Kidney (tissue), 14 donors: ENCODE results near the gene MEI4. TPM values are rescaled to one million over a fixed set of nuclear protein-coding genes. Genes with fewer than 3 reads are reported as not detected.
"Not testable (repeated sequence)": the region's sequence is repeated elsewhere in the genome, so short reads cannot be mapped to it uniquely, and the experiment has no call there.

Source experiments
- DNase-seq, 5 donors: peaks; one replicate each; pipeline ENCODE4 v3.0.0-alpha.2; 2013 to 2020
- FAIRE-seq: peaks from 2 replicates; lab custom pipeline; 2012; peaks lifted over from hg19 to GRCh38; lab: Jason Lieb, UNC
- H3K27ac ChIP-seq, 2 donors: one replicate each; pipeline ENCODE4 v1.7.0; 2013; ENCODE audit warnings: low read depth in 2 of 2, low read length in 2 of 2, inconsistent platforms in 1 of 2
- H3K27me3 ChIP-seq: one replicate; pipeline ENCODE4 v1.7.1; 2013; ENCODE audit warnings: low read length, inconsistent platforms; ENCODE audit not compliant: control insufficient read depth, insufficient read depth
- H3K36me3 ChIP-seq, 3 donors: one replicate each; pipeline versions ENCODE4 v1.7.0 to v1.7.1; 2013; ENCODE audit warnings: low read length in 3 of 3, control low read depth in 1 of 3, inconsistent platforms in 1 of 3; ENCODE audit not compliant: insufficient read depth in 3 of 3, control insufficient read depth in 2 of 3
- H3K4me1 ChIP-seq, 3 donors: one replicate each; pipeline versions ENCODE4 v1.7.0 to v1.7.1; 2013; ENCODE audit warnings: low read length in 3 of 3, inconsistent platforms in 1 of 3, low read depth in 1 of 3; ENCODE audit not compliant: control insufficient read depth in 2 of 3, insufficient read depth in 2 of 3
- H3K4me3 ChIP-seq, 3 donors: one replicate each; pipeline versions ENCODE4 v1.7.0 to v1.8.1; 2013; ENCODE audit warnings: low read length in 3 of 3, control low read depth in 1 of 3, inconsistent platforms in 1 of 3
- H3K9ac ChIP-seq, 3 donors: one replicate each; pipeline versions ENCODE4 v1.7.0 to v1.7.1; 2013; ENCODE audit warnings: low read length in 3 of 3, control low read depth in 1 of 3, inconsistent platforms in 1 of 3
- H3K9me3 ChIP-seq, 3 donors: one replicate each; pipeline versions ENCODE4 v1.7.0 to v1.7.1; 2013; ENCODE audit warnings: low read length in 3 of 3, control low read depth in 1 of 3, inconsistent platforms in 1 of 3; ENCODE audit not compliant: control insufficient read depth in 2 of 3, insufficient read depth in 1 of 3
- intact Hi-C: fragments of 100-400 bp; cut with DNase I; formaldehyde crosslinking; loops from one replicate; pipeline ENCODE4 v1.11.1; 2022
- polyA plus RNA-seq: library from polyadenylated mRNA; stranded (reverse); fragments of 350-450 nt; fragmentation: Illumina TruSeq; extraction: RNeasy Lipid Tissue Mini Kit (QIAGEN cat#74804); gene quantifications from one replicate; pipeline ENCODE4 v1.2.3, GENCODE V29; 2014; ENCODE audit warnings: low read depth, low replicate concordance; ENCODE audit not compliant: insufficient read depth
- total RNA-seq: library from RNA; stranded (reverse); fragmentation: NEBNext Ultra II Directional; extraction: Animal tissue kit (Norgen Biotek cat#: 25700); gene quantifications from one replicate; pipeline ENCODE4 v1.2.1, GENCODE V29; 2021
- TF ChIP-seq, protein P1 (sequence below): IDR thresholded peaks from 3 replicates; pipeline ENCODE4 v1.5.1; 2012; ENCODE audit warnings: mild to moderate bottlenecking, moderate library complexity, borderline replicate concordance; ENCODE audit not compliant: insufficient read depth; ENCODE audit errors: extremely low read depth
- donor health status: control.
- donor health status: control.
- donor health status: control.
- donor health status: control.
- donor health status: control.
- donor health status: DM: yes; HTN: yes; CAD: no.
- donor health status: Normal renal cell carcinoma (clear cell type).

MEI4 gene
- total and polyA plus RNA-seq, 2 donors from 2014 or later: 1.2 to 2.3 TPM

DNA sequence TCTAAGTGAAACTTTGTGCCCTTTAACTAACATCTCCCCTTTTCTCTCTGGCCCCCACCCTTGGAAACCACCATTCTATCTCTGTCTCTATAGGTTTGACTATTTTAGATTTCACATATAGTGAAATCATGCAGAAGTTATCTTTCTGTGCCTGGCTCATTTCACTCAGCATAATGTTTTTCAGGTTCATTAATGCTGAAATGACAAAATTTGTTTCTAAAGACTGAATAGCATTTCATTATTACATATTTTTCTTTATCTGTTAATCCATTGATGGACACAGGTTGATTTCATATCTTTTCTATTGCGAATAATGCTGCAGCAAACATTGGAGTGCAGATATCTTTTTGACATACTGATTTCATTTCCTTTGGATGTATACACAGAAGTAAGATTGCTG lies 30.7 kb downstream of the MEI4 start:
- TF ChIP-seq, protein P1, sequence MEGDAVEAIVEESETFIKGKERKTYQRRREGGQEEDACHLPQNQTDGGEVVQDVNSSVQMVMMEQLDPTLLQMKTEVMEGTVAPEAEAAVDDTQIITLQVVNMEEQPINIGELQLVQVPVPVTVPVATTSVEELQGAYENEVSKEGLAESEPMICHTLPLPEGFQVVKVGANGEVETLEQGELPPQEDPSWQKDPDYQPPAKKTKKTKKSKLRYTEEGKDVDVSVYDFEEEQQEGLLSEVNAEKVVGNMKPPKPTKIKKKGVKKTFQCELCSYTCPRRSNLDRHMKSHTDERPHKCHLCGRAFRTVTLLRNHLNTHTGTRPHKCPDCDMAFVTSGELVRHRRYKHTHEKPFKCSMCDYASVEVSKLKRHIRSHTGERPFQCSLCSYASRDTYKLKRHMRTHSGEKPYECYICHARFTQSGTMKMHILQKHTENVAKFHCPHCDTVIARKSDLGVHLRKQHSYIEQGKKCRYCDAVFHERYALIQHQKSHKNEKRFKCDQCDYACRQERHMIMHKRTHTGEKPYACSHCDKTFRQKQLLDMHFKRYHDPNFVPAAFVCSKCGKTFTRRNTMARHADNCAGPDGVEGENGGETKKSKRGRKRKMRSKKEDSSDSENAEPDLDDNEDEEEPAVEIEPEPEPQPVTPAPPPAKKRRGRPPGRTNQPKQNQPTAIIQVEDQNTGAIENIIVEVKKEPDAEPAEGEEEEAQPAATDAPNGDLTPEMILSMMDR: no peak
- no peaks in the 10 kb centered on the region for H3K9me3 ChIP-seq
- DNase-seq (no peak), FAIRE-seq (no peak)
- no peaks in the 10 kb centered on the region for H3K4me1 ChIP-seq
- no peaks in the 10 kb centered on the region for H3K27me3 ChIP-seq
- H3K9ac ChIP-seq: no peak overlapping the region
- no peak overlapping the region for H3K27ac ChIP-seq
- intact Hi-C loops: no loop called here
- H3K4me3 ChIP-seq: no peak overlapping the region
- H3K36me3 ChIP-seq: no peaks in the 10 kb centered on the region

DNA sequence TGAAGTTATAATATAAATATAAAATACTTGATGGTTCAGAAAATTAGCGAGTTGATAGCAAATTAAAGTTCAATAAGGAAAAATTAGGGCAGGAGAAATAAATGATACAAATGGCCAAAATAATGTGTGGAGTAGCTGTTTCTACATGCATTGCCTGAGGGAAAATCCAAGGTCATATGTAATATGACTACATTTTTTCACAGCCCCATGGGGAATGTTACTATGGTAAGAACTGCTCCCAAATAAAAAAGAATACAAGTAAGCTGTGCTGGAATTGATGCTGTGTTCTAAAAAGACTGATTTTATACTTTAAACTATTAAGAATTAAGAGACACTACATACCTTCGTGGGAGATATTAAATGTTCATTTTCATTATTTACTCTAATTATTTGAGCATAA lies 34.1 kb downstream of the MEI4 start:
- no peak for FAIRE-seq
- TF ChIP-seq, protein P1: no peak
- no peak overlapping the region for H3K27ac ChIP-seq
- no peak overlapping the region for H3K9ac ChIP-seq
- no peak overlapping the region for H3K4me3 ChIP-seq
- no peaks in the 10 kb centered on the region for H3K36me3 ChIP-seq
- H3K27me3 ChIP-seq: no peaks in the 10 kb centered on the region
- intact Hi-C loops: no loop called here
- H3K9me3 ChIP-seq: no peaks in the 10 kb centered on the region
- no peak for DNase-seq
- no peaks in the 10 kb centered on the region for H3K4me1 ChIP-seq

DNA sequence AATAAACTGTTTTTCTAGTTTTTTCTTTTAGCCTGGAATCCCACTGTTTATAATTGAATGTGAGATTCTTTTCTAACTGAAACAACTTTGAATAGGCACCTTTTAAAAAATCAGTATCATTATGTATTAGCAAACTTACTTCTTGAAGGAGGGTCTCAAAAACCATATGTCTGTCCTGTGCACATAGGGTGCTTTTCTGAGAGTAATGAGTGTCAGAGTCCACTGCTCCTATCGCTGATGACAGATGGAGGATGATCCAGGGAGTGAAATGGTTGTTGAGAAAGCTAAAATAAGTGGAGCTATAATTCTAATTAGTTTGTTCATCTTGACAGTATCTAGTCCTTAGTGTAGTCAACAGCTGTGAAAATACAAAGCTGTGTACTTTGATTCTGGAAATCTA lies 35.8 kb downstream of the MEI4 start:
- no peak for DNase-seq
- TF ChIP-seq, protein P1: no peak

DNA sequence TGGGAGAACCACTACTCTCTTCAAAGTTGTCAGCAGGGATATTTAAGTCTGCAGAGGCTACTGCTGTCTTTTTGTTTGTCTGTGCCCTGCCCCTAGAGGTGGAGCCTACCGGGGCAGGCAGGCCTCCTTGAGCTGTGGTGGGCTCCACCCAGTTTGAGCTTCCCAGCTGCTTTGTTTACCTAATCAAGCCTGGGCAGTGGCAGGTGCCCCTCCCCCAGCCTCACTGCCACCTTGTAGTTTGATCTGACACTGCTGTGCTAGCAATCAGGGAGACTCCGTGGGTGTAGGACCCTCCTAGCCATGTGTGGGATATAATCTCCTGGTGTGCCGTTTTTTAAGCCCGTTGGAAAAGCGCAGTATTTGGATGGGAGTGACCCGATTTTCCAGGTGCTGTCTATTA lies 47.3 kb downstream of the MEI4 start:
- H3K9ac ChIP-seq, H3K4me3 ChIP-seq, FAIRE-seq, H3K9me3 ChIP-seq, intact Hi-C loops, DNase-seq, H3K4me1 ChIP-seq, H3K27me3 ChIP-seq, H3K36me3 ChIP-seq, H3K27ac ChIP-seq: not testable (repeated sequence)

More for the DNA sequence above, 35.8 kb downstream of the MEI4 start:
- intact Hi-C loops: no loop called here
- FAIRE-seq: no peak
- Histone ChIP-seq H3K9me3 (no peaks in the 10 kb centered on the region), H3K27ac (no peak overlapping the region), H3K27me3 (no peaks in the 10 kb centered on the region), H3K4me1 (no peaks in the 10 kb centered on the region), H3K9ac (no peak overlapping the region), H3K4me3 (no peak overlapping the region), H3K36me3 (no peaks in the 10 kb centered on the region)
